Cardiac muscle cell (in vitro differentiated cells and primary cell): Measurements from ENCODE around the gene MAP4. TPM values are rescaled to one million over a fixed set of nuclear protein-coding genes. Genes with fewer than 3 reads are reported as not detected.
A peak's percentile ranks its signal among the peaks of the same experiment; 100 is the strongest.

Source experiments
- DNase-seq, 2 donors: peaks; one replicate each; pipeline versions ENCODE4 v3.0.0 to v3.0.0-alpha.2; 2010 to 2017; ENCODE audit warnings: low read depth in 1 of 2, low spot score in 1 of 2
- H3K27ac ChIP-seq: fragments of 200-600 bp; sonication (generic); 2 replicates; pipeline ENCODE4 v1.5.1; 2016
- H3K27me3 ChIP-seq: fragments of 200-600 bp; sonication (generic); 2 replicates; pipeline ENCODE4 v1.6.0; 2016; ENCODE audit warnings: control low read depth
- H3K36me3 ChIP-seq: fragments of 200-600 bp; sonication (generic); 2 replicates; pipeline ENCODE4 v1.5.1; 2016; ENCODE audit warnings: control low read depth
- H3K4me1 ChIP-seq: fragments of 200-600 bp; sonication (generic); 2 replicates; pipeline ENCODE4 v1.8.1; 2017; ENCODE audit warnings: low read depth, mild to moderate bottlenecking, mixed run types
- H3K4me3 ChIP-seq: fragments of 200-600 bp; sonication (generic); 2 replicates; pipeline ENCODE4 v1.5.1; 2016; ENCODE audit warnings: mild to moderate bottlenecking
- H3K9me3 ChIP-seq: fragments of 200-600 bp; sonication (generic); 2 replicates; pipeline ENCODE4 v1.5.1; 2017; ENCODE audit warnings: low read depth, mild to moderate bottlenecking, control low read depth
- polyA plus RNA-seq: library from polyadenylated mRNA; unstranded; fragments of >200 nt; fragmentation: Nextera tagmentation; extraction: Ambion mirVana; gene quantifications from 2 replicates; pipeline ENCODE4 v1.2.1, GENCODE V29; 2016
- total RNA-seq: library from RNA; depleted of rRNA; stranded (reverse); fragments of >200 nt; gene quantifications from 2 replicates; pipeline ENCODE4 v1.2.3, GENCODE V29; 2016
- TF ChIP-seq, protein P1 (sequence below): IDR thresholded peaks from 2 replicates; pipeline ENCODE4 v1.5.1; 2012; ENCODE audit warnings: low read depth, mild to moderate bottlenecking, low read length

MAP4 gene
- total and polyA plus RNA-seq, 2 experiments from 2014 or later, result 136 to 138 TPM

DNA sequence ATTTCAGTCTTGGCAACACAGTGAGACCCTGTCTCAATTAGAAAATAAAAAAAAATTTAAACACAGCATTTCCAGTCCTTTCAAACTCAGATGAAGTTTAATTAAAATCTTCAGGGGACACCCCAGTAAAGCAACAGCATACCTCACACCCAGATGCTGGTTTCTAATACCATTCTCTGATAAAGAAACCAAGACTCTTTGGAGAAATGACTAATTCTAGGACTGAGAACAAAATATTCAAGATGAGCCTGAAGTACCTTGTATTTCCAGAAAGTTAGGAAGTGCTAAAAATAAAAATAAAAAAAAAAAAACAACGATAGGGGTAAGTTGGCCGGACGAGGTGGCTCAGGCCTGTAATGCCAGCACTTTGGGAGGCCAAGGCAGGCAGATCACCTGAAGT, 14.0 kb upstream of the MAP4 start:
- peaks cover 17% of the 10 kb centered on the region for H3K4me1 ChIP-seq

DNA sequence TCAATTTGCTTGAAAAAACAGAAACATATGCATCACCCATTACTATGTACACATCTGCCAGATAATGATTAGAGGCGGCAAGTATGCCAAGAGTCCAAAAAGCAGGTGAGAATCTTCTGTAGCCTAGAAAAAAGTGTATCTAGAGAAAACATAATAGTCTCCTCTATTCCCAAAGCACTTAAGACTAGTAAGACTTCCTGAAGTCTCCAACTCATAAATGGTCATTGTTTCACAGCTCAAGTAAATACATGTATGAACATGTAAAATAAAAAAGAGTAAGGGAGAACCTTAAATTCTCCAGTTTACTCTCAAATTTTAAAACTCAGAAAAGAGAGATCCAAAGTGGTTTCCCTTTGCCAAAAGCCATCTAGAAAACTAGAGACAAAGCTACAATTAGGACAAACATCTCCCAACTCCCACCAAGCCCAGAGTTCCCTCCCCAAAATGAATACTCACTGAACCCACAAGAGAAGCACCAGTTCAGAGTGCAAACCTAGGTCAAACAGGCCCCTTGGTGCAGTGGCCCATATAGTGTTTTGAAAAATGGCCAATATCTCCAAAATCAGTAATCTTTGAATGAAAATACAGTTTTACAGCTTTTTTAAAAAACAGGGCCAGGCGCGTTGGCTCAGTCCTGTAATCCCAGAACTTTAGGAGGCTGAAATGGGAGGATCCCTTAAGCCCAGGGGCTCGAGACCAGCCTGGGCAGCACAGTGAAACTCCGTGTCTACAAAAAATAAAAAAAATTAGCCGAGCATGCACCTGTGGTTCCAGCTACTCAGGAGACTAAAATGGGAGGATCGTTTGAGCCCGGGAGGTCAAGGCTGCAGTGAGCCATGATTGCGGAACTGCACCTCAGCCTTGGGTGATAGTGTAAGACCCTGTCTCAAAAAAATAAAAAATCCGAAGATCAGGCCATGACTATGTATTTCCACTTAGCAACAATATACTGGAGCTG, 11.0 kb upstream of the MAP4 start:
- no peaks in the 10 kb centered on the region for H3K27me3 ChIP-seq
- DNase-seq, result no peak
- H3K27ac ChIP-seq, result no peak overlapping the region
- TF ChIP-seq, protein P1, sequence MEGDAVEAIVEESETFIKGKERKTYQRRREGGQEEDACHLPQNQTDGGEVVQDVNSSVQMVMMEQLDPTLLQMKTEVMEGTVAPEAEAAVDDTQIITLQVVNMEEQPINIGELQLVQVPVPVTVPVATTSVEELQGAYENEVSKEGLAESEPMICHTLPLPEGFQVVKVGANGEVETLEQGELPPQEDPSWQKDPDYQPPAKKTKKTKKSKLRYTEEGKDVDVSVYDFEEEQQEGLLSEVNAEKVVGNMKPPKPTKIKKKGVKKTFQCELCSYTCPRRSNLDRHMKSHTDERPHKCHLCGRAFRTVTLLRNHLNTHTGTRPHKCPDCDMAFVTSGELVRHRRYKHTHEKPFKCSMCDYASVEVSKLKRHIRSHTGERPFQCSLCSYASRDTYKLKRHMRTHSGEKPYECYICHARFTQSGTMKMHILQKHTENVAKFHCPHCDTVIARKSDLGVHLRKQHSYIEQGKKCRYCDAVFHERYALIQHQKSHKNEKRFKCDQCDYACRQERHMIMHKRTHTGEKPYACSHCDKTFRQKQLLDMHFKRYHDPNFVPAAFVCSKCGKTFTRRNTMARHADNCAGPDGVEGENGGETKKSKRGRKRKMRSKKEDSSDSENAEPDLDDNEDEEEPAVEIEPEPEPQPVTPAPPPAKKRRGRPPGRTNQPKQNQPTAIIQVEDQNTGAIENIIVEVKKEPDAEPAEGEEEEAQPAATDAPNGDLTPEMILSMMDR, result no peak
- no peaks in the 10 kb centered on the region for H3K9me3 ChIP-seq
- H3K4me3 ChIP-seq, result no peak overlapping the region
- no peaks in the 10 kb centered on the region for H3K36me3 ChIP-seq
- H3K4me1 ChIP-seq, result peaks cover 12% of the 10 kb centered on the region

More for the DNA sequence above, 14.0 kb upstream of the MAP4 start:
- H3K27ac ChIP-seq, result no peak overlapping the region
- H3K9me3 ChIP-seq, result no peaks in the 10 kb centered on the region
- H3K4me3 ChIP-seq, result no peak overlapping the region
- H3K36me3 ChIP-seq, result no peaks in the 10 kb centered on the region
- H3K27me3 ChIP-seq, result no peaks in the 10 kb centered on the region
- TF ChIP-seq, protein P1, result no peak
- DNase-seq, result no peak

DNA sequence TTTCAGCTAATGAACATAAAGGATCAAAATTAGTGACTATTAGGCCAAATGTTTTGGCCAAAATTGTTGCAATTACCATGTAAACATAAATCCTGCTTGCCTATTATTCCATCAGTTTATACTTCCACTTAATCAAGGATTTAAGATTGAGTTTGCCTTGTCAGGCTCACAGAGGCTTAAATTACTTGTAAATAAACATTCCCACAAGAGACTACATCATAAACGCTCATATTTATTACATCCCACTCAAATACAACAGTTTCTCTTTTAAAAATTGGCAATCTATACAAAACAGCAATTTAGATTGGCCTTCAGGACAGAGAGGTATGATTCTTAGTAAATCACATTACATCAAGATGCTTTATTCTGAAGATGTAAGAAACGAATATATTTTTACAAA, 9.9 kb upstream of the MAP4 start:
- Histone ChIP-seq H3K9me3 (no peaks in the 10 kb centered on the region), H3K4me1 (peaks cover 12% of the 10 kb centered on the region), H3K27me3 (no peaks in the 10 kb centered on the region), H3K4me3 (no peak overlapping the region), H3K27ac (no peak overlapping the region), H3K36me3 (no peaks in the 10 kb centered on the region)
- TF ChIP-seq, protein P1, result no peak
- no peak for DNase-seq

DNA sequence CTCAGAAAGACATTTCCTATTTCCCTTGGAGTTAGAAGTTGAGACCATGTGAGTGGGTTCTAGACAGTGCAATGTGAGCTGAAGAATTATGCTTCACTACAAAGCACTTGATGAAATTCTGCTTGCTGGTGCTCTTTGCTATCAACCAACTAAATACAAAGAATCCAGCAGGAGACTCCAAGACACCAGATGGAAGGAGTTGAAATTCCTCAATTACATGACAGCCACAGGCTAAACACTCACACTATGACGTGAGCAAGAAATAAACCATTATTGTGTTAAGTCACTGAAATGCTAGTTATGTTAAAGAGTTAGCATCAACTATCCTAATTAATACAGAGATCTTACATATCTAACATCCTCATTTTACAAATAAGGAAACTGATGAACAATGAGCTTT, 8.2 kb upstream of the MAP4 start:
- Histone ChIP-seq H3K4me3 (no peak overlapping the region), H3K36me3 (no peaks in the 10 kb centered on the region), H3K27ac (no peak overlapping the region), H3K27me3 (no peaks in the 10 kb centered on the region), H3K9me3 (no peaks in the 10 kb centered on the region), H3K4me1 (peaks cover 12% of the 10 kb centered on the region)
- TF ChIP-seq, protein P1, result no peak
- DNase-seq, result no peak

DNA sequence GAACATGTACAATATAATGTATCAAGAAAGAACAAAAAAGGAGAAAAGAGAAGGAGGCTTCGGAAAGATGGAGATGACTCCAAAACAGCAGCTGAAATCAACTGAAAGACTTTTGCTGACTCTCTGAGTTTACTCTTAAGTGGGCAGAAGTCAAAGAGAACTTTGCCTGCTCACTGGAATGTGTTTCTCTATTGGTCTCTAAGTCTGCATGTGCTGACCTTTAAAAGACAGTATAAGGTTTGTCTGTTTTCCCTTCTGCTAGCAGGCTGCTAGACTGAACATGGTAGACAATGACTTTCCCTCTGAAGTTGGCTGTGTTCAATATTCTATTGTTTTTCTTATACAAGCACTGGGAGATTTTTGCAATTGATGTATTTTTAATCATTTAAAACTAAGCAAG, 7.2 kb upstream of the MAP4 start:
- Histone ChIP-seq H3K4me1 (peaks cover 12% of the 10 kb centered on the region), H3K4me3 (no peak overlapping the region), H3K27me3 (no peaks in the 10 kb centered on the region), H3K36me3 (no peaks in the 10 kb centered on the region), H3K9me3 (no peaks in the 10 kb centered on the region), H3K27ac (peak overlapping the region; percentile 52)
- peak in 1 of 2 donors; percentile 48 for DNase-seq
- TF ChIP-seq, protein P1, result no peak
